Mesenchymal stem cell (in vitro differentiated cells and primary cell): ENCODE measurements around the gene LTK.

Experiments used
- DNase-seq: peaks from one replicate; pipeline ENCODE4 v3.0.0-alpha.2; 2013
- H2AFZ ChIP-seq: one replicate; pipeline ENCODE4 v1.6.1; 2013; ENCODE audit warnings: low read depth, mild to moderate bottlenecking, control low read depth, inconsistent platforms, low read length, moderate library complexity
- H2AK5ac ChIP-seq: 2 replicates; pipeline ENCODE4 v1.6.1; 2013; ENCODE audit warnings: low read length, moderate library complexity, mild to moderate bottlenecking, inconsistent platforms; ENCODE audit not compliant: severe bottlenecking
- H2BK120ac ChIP-seq: one replicate; pipeline ENCODE4 v1.6.1; 2013; ENCODE audit warnings: low read depth, mild to moderate bottlenecking, inconsistent platforms, low read length, moderate library complexity
- H2BK12ac ChIP-seq, 2 experiments: one replicate each; pipeline ENCODE4 v1.6.1; 2013; ENCODE audit warnings: inconsistent platforms in 2 of 2, low read length in 2 of 2, mild to moderate bottlenecking in 2 of 2, moderate library complexity in 2 of 2, control low read depth in 1 of 2
- H2BK15ac ChIP-seq: one replicate; pipeline ENCODE4 v1.6.1; 2013; ENCODE audit warnings: mild to moderate bottlenecking, low read depth, inconsistent platforms; ENCODE audit not compliant: poor library complexity, severe bottlenecking
- H2BK5ac ChIP-seq: 2 replicates; pipeline ENCODE4 v1.6.1; 2013; ENCODE audit warnings: low read depth, mild to moderate bottlenecking, low read length, control low read depth, inconsistent platforms; ENCODE audit not compliant: poor library complexity, severe bottlenecking
- H3K14ac ChIP-seq, 2 experiments: one replicate each; pipeline ENCODE4 v1.6.1; 2013; ENCODE audit warnings: inconsistent platforms in 2 of 2, low read length in 2 of 2, control low read depth in 1 of 2, mild to moderate bottlenecking in 1 of 2, moderate library complexity in 1 of 2
- H3K18ac ChIP-seq, 2 experiments: one replicate each; pipeline ENCODE4 v1.6.1; 2013; ENCODE audit warnings: inconsistent platforms in 2 of 2, low read length in 2 of 2, control low read depth in 1 of 2, low read depth in 1 of 2, mild to moderate bottlenecking in 1 of 2
- H3K23ac ChIP-seq, 2 experiments: one replicate each; pipeline ENCODE4 v1.6.1; 2013; ENCODE audit warnings: inconsistent platforms in 2 of 2, low read length in 2 of 2, mild to moderate bottlenecking in 2 of 2, moderate library complexity in 2 of 2, control low read depth in 1 of 2
- H3K27ac ChIP-seq: 2 replicates; pipeline ENCODE4 v1.5.1; 2013; ENCODE audit warnings: mild to moderate bottlenecking, moderate library complexity, low read length, control low read depth, inconsistent platforms; ENCODE audit not compliant: poor library complexity, severe bottlenecking
- H3K27me3 ChIP-seq, 2 experiments: 2 replicates each; pipeline versions ENCODE4 v1.6.1 to v1.7.0; 2013; ENCODE audit warnings: low read length in 2 of 2, mild to moderate bottlenecking in 2 of 2, moderate library complexity in 2 of 2, control low read depth in 1 of 2, inconsistent platforms in 1 of 2; ENCODE audit not compliant: control insufficient read depth in 1 of 2, insufficient read depth in 1 of 2
- H3K36me3 ChIP-seq, 2 experiments: 2 replicates each; pipeline versions ENCODE4 v1.6.1 to v1.7.0; 2013; ENCODE audit warnings: low read length in 2 of 2, control low read depth in 1 of 2, inconsistent platforms in 1 of 2, low read depth in 1 of 2, mild to moderate bottlenecking in 1 of 2; ENCODE audit not compliant: insufficient read depth in 2 of 2, control insufficient read depth in 1 of 2
- H3K4ac ChIP-seq, 2 experiments: one replicate each; pipeline ENCODE4 v1.6.1; 2013; ENCODE audit warnings: inconsistent platforms in 2 of 2, low read length in 2 of 2, mild to moderate bottlenecking in 2 of 2, moderate library complexity in 2 of 2, control low read depth in 1 of 2, low read depth in 1 of 2
- H3K4me1 ChIP-seq: 2 replicates; pipeline ENCODE4 v1.6.1; 2013; ENCODE audit warnings: low read depth, low read length, control low read depth; ENCODE audit not compliant: control insufficient read depth, insufficient read depth
- H3K4me2 ChIP-seq: 2 replicates; pipeline ENCODE4 v1.6.1; 2013; ENCODE audit warnings: low read length, mild to moderate bottlenecking, inconsistent platforms; ENCODE audit not compliant: poor library complexity, severe bottlenecking
- H3K4me3 ChIP-seq, 2 experiments: 2 replicates each; pipeline versions ENCODE4 v1.5.1 to v1.7.0; 2013; ENCODE audit warnings: low read length in 2 of 2, mild to moderate bottlenecking in 2 of 2, control low read depth in 1 of 2, low read depth in 1 of 2; ENCODE audit not compliant: insufficient read depth in 1 of 2
- H3K79me1 ChIP-seq: replicated peaks from 2 replicates; pipeline ENCODE4 v1.6.1; 2013; ENCODE audit warnings: mild to moderate bottlenecking, control low read depth, low read length, inconsistent platforms; ENCODE audit not compliant: poor library complexity, severe bottlenecking
- H3K9ac ChIP-seq: 2 replicates; pipeline ENCODE4 v1.7.0; 2013; ENCODE audit warnings: mild to moderate bottlenecking, low read length, moderate library complexity
- H3K9me3 ChIP-seq: 2 replicates; pipeline ENCODE4 v1.7.0; 2013; ENCODE audit warnings: mild to moderate bottlenecking, low read length; ENCODE audit not compliant: control insufficient read depth
- H4K8ac ChIP-seq: one replicate; pipeline ENCODE4 v1.6.1; 2013; ENCODE audit warnings: inconsistent platforms, mild to moderate bottlenecking, low read length, moderate library complexity
- H4K91ac ChIP-seq: one replicate; pipeline ENCODE4 v1.6.1; 2013; ENCODE audit warnings: mild to moderate bottlenecking, low read length, inconsistent platforms
- WGBS: methylation state at CpG from one replicate; pipeline ENCODE4 v1.1.7; 2013; ENCODE audit warnings: mixed read lengths; 5-methylcytosine and 5-hydroxymethylcytosine counted together

Gene LTK

DNA sequence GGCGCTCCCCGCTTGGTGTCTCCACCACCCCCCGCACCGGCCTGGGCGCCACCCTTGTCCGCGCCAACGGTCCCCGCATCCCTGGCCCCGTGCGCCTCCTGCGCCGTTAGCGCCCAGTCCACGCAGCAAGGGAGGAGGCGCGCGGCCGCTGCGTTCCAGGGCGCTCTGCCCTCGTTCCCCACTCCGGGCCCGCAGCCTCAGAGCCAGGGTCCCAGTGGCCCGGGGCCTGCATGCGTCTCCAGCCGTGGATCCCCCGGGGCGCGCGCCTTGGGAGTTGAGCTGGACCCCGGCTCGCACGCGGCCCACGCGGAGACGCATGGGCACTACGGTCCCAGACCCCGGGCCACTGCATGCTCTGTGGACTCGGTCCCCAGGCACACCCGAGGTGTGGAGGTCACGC, 27.3 kb downstream of the LTK start:
- Histone ChIP-seq H2AFZ (no peak overlapping the region), H3K9me3 (no peaks in the 10 kb centered on the region), H3K4me3 (no peak overlapping the region), H3K36me3 (peaks cover 31 to 35% of the 10 kb centered on the region in 2 experiments), H3K4me1 (peaks cover 23% of the 10 kb centered on the region), H2BK5ac (no peak overlapping the region), H2BK15ac (no peak overlapping the region), H3K79me1 (no peaks in the 10 kb centered on the region), H3K27ac (no peak overlapping the region), H3K18ac (no peak overlapping the region), H3K4me2 (no peak overlapping the region), H3K27me3 (peaks cover 0 to 2% of the 10 kb centered on the region in 2 experiments), H3K14ac (no peak overlapping the region), H2BK12ac (no peak overlapping the region), H2BK120ac (no peak overlapping the region), H3K9ac (no peak overlapping the region), H4K8ac (no peak overlapping the region), H3K23ac (no peak overlapping the region), H2AK5ac (no peak overlapping the region), H3K4ac (no peak overlapping the region), H4K91ac (no peak overlapping the region)
- WGBS = 98% methylated on average over 40 of the region's 43 CpGs
- DNase-seq = no peak

DNA sequence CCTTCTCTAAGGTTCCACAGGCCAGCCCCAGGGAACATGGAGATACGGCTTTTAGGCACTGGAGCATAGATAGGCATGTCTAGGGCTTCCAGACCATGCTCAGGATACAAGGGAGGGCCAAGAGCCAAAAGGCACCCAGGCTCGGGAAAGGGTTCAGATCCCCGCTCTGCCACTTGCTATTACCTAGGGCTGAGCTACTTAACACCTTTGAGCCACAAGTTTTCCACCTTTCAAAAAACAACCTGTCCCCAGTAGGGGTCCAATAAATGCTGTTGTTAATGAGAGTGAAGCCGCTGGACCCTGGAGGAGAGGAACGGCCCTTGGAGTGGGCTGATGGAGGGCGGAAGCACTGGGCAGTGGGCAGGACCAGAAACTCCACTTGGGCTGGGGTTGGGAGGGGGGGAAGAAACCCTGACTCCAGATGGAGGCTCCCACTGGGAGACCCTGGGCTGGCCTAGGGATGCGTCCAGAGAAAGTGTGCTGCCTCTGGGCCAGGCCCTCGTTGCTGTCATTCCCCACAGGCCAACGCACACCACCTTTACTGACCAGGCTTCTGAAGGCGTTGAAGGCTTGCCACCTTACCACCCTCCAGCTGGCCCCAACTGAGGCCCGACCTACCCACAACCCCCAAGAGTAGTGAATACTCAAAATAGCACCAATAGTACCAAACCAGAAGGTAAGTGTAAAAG, 28.5 kb downstream of the LTK start:
- Histone ChIP-seq H3K9ac (no peak overlapping the region), H3K14ac (no peak overlapping the region), H2AFZ (no peak overlapping the region), H3K4me1 (peaks cover 18% of the 10 kb centered on the region), H3K79me1 (no peaks in the 10 kb centered on the region), H3K9me3 (no peaks in the 10 kb centered on the region), H2AK5ac (no peak overlapping the region), H3K27me3 (no peaks in the 10 kb centered on the region), H2BK5ac (no peak overlapping the region), H2BK12ac (no peak overlapping the region), H4K91ac (no peak overlapping the region), H3K4me3 (no peak overlapping the region), H3K27ac (no peak overlapping the region), H2BK15ac (no peak overlapping the region), H3K36me3 (peaks cover 43 to 45% of the 10 kb centered on the region in 2 experiments), H3K18ac (no peak overlapping the region), H2BK120ac (no peak overlapping the region), H4K8ac (no peak overlapping the region), H3K23ac (no peak overlapping the region), H3K4ac (no peak overlapping the region), H3K4me2 (no peak overlapping the region)
- no peak for DNase-seq
- WGBS = 90% methylated on average over 11 of the region's 11 CpGs

DNA sequence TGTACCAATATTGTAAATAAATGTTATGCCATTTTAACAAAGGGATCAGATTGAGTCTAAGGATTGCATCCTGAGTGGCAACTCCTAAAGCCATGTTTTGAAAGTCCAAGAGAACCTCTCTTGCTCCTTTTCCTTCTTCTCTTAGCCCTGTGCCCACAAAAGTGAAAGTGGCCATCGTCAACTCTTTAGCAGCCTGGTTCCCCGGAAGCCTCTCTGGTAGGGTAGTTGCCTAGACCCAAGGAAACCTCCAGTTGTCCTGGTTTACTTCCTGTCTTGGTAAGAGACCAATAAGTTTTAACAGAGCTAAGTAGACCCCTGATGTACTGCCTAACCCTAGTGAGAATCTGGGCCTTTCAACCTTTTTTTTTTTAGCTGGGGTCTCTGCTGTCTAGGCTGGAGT, 30.1 kb downstream of the LTK start:
- Histone ChIP-seq H3K23ac (no peak overlapping the region), H2BK120ac (no peak overlapping the region), H3K79me1 (peaks cover 6% of the 10 kb centered on the region), H3K4me3 (no peak overlapping the region), H2BK15ac (no peak overlapping the region), H3K4ac (no peak overlapping the region), H2AFZ (no peak overlapping the region), H4K91ac (no peak overlapping the region), H3K14ac (no peak overlapping the region), H3K36me3 (peaks cover 55 to 59% of the 10 kb centered on the region in 2 experiments), H4K8ac (no peak overlapping the region), H3K27me3 (no peaks in the 10 kb centered on the region), H3K27ac (no peak overlapping the region), H3K4me1 (peaks cover 13% of the 10 kb centered on the region), H3K18ac (no peak overlapping the region), H3K4me2 (no peak overlapping the region), H2BK12ac (no peak overlapping the region), H3K9me3 (no peaks in the 10 kb centered on the region), H2BK5ac (no peak overlapping the region), H3K9ac (no peak overlapping the region), H2AK5ac (no peak overlapping the region)
- no peak for DNase-seq
- 85% methylated on average over 2 of the region's 2 CpGs for WGBS

DNA sequence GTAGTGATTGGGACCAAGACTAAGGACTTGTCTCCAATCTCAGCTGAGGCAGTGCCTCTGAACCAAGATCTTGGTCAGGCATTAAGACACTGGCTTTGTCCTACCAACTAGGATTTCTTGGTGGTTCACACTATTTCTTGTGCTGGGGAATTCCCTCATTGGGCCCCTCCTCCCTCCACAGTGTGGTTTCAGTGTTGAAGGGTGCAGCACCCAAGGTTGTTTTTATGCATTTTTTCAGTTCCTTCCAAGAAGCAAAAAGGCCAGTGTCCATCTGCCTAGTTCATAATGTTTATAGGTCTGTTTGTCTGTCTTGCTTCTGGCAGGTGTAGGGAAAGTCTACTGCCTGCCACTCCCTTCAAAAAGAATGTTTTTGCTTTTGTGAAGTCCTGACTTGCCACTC, 30.5 kb downstream of the LTK start:
- Histone ChIP-seq H2AK5ac (no peak overlapping the region), H3K4ac (no peak overlapping the region), H3K9ac (no peak overlapping the region), H3K27me3 (no peaks in the 10 kb centered on the region), H3K23ac (no peak overlapping the region), H3K79me1 (peaks cover 8% of the 10 kb centered on the region), H2AFZ (no peak overlapping the region), H4K91ac (no peak overlapping the region), H3K14ac (no peak overlapping the region), H3K36me3 (peaks cover 55 to 63% of the 10 kb centered on the region in 2 experiments), H4K8ac (no peak overlapping the region), H2BK5ac (no peak overlapping the region), H3K9me3 (no peaks in the 10 kb centered on the region), H2BK15ac (no peak overlapping the region), H2BK12ac (no peak overlapping the region), H2BK120ac (no peak overlapping the region), H3K4me3 (no peak overlapping the region), H3K27ac (no peak overlapping the region), H3K4me1 (peaks cover 12% of the 10 kb centered on the region), H3K18ac (no peak overlapping the region), H3K4me2 (no peak overlapping the region)
- DNase-seq = no peak
